ENCODE measurements around the gene ALX3.

ALX3 gene

GRCh38 chr1:110049801-110050601 is 20.5 kb downstream of the ALX3 start (continued):
- TF ChIP-seq ZBTB48 (tag by site-specific recombination; IDR thresholded peaks at IDR 0.05) (no peak), TSHZ1 (tag by site-specific recombination; IDR thresholded peaks at IDR 0.05; ENCODE audit: borderline replicate concordance) (no peak)

GRCh38 chr1:110048923-110049601 is 21.4 kb downstream of the ALX3 start:
- H3K9me3 ChIP-seq (ENCODE audit: control insufficient read depth, insufficient read depth, low read depth, low read length): no peaks in the 10 kb centered on the region
- no peak overlapping the region for H3K27ac ChIP-seq (ENCODE audit: extremely low read depth, low read depth, low read length)
- peaks cover 34 to 99% of the 10 kb centered on the region in 2 experiments for H3K36me3 ChIP-seq (ENCODE audit: control insufficient read depth in 2 of 2, insufficient read depth in 1 of 2, low read length in 2 of 2)
- ChIA-PET POLR2A (interaction anchor here (0.7 to 2.9 kb wide), 2 partner anchors 14 to 486 kb away, joined by 5 to 8 read pairs; partner anchors contain the start of gene STRIP1), CTCF (interaction anchor here (1.0 to 6.8 kb wide), 3 partner anchors 11 to 66 kb away, joined by 3 to 63 read pairs (median 48); partner anchors contain the start of gene UBL4B)
- no peak overlapping the region for H3K4me3 ChIP-seq (ENCODE audit: low read depth, low read length)
- TF ChIP-seq SP7 (tag by site-specific recombination; IDR thresholded peaks at IDR 0.05) (no peak), KLF16 (tag by site-specific recombination; IDR thresholded peaks at IDR 0.05) (no peak), ZNF214 (tag by site-specific recombination; IDR thresholded peaks at IDR 0.05; ENCODE audit: borderline replicate concordance) (no peak), ZNF791 (tag by site-specific recombination; IDR thresholded peaks at IDR 0.05) (no peak), ZIC2 (tag by site-specific recombination; IDR thresholded peaks at IDR 0.05) (no peak), ZNF558 (tag by site-specific recombination; IDR thresholded peaks at IDR 0.05) (no peak), ZBTB49 (tag by site-specific recombination; IDR thresholded peaks at IDR 0.05; ENCODE audit: low read depth) (no peak), ZSCAN5A (tag by site-specific recombination; IDR thresholded peaks at IDR 0.05) (no peak), ZNF645 (tag by site-specific recombination; IDR thresholded peaks at IDR 0.05) (no peak), ZNF302 (tag by site-specific recombination; IDR thresholded peaks at IDR 0.05; ENCODE audit: low read depth) (no peak), ZNF664 (tag by site-specific recombination; IDR thresholded peaks at IDR 0.05) (no peak), BCL11A (tag by site-specific recombination; IDR thresholded peaks at IDR 0.05; ENCODE audit: low read depth) (no peak), ZNF354C (tag by site-specific recombination; IDR thresholded peaks at IDR 0.05; ENCODE audit: borderline replicate concordance, low read depth) (no peak), TCF7L2 (IDR thresholded peaks at IDR 0.05; ENCODE audit: borderline replicate concordance, low read depth, low read length) (no peak), ZNF548 (tag by site-specific recombination; IDR thresholded peaks at IDR 0.05) (no peak), ZBTB10 (tag by site-specific recombination; IDR thresholded peaks at IDR 0.05) (no peak), ZNF473 (tag by site-specific recombination; IDR thresholded peaks at IDR 0.05) (no peak)
- no peaks in the 10 kb centered on the region for H3K4me1 ChIP-seq (ENCODE audit: control insufficient read depth, insufficient read depth, low read length)
